HFF-Myc (cell line): ENCODE results near the gene ATM.

Experiments used
- DNase-seq: peaks from one replicate; pipeline ENCODE4 v3.0.0-alpha.2; 2011; ENCODE audit warnings: low read depth; ENCODE audit errors: extremely low read depth
- H3K4me3 ChIP-seq: replicated peaks from 2 replicates; pipeline ENCODE4 v1.5.1; 2011; ENCODE audit warnings: low read depth, mild to moderate bottlenecking, control low read depth, low read length
- CTCF ChIP-seq: IDR thresholded peaks from 2 replicates; pipeline ENCODE4 v1.5.1; 2012; ENCODE audit warnings: mild to moderate bottlenecking, low read depth, low read length, control low read depth; ENCODE audit errors: missing control alignments

Gene ATM

GRCh38 chr11:108228251-108228650 lies 5.4 kb downstream of the ATM start:
- no peak for TF ChIP-seq CTCF
- no peak for DNase-seq
- H3K4me3 ChIP-seq, result no peak overlapping the region

- H3K4me3 ChIP-seq, result no peak overlapping the region
- no peak for DNase-seq
- TF ChIP-seq CTCF, result no peak
Observed at GRCh38 chr11:108233277-108233945, 10.5 kb downstream of the ATM start.

- no peak for DNase-seq
- no peak overlapping the region for H3K4me3 ChIP-seq
- no peak for TF ChIP-seq CTCF
Observed at GRCh38 chr11:108235192-108235591, 12.3 kb downstream of the ATM start.

GRCh38 chr11:108235633-108236032 lies 12.8 kb downstream of the ATM start:
- no peak for TF ChIP-seq CTCF
- H3K4me3 ChIP-seq, result no peak overlapping the region
- no peak for DNase-seq

- no peak overlapping the region for H3K4me3 ChIP-seq
- no peak for TF ChIP-seq CTCF
Observed at GRCh38 chr11:108237058-108237481, 14.2 kb downstream of the ATM start.

GRCh38 chr11:108239076-108239475 lies 16.2 kb downstream of the ATM start:
- no peak overlapping the region for H3K4me3 ChIP-seq
- TF ChIP-seq CTCF, result no peak
- DNase-seq, result no peak

More at GRCh38 chr11:108237058-108237481, 14.2 kb downstream of the ATM start:
- DNase-seq, result no peak
